ENCODE data around the gene OVAAL. TPM values are rescaled to one million over a fixed set of nuclear protein-coding genes. Genes with fewer than 3 reads are reported as not detected.

The OVAAL gene
- total and polyA plus RNA-seq, 2 of the 4 experiments (the other 2 are of a cell fraction): not detected

DNA sequence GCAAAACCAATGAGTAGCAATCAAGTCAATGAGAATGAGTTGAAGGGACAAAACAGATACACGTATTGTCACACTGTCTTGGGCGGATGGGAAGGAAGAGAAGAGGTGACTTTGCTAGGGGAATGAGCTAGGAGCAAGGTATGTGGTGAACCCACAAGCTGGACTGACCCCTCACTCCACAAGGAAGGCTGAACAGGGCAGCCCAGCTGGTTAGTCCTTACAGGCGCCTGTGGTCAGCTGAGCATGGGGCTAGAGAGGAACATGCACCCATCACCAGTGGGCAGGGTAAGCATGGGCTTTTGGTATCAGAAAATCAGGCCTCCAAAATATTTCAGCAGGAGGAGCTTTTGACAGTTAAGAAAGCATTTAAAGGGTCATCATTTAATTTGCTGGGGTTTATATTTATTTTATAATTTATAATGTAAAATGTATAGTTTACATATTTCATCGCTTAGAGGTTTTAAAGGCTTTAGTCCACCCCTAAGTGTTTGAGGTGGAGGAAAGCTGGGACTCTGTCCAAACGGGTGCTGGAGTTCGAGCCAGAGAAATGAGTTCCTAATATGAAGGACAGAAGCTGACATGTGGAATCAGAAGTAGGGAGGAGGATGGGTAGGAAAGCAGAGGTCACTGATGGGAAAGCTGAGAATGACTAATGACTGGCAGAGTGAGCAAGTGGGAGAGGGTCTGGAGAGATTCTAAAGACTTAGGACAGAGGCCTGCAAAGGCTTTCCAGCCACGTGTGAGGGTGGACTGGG is 34.4 kb upstream of the OVAAL start:
- H2BK15ac ChIP-seq (ENCODE audit: low read depth, low read length): peak overlapping the region; percentile 36; the same call in 1 of the 3 replicates
- H3K23ac ChIP-seq (ENCODE audit: low read depth, low read length): no peak overlapping the region
- peaks cover 18% of the 10 kb centered on the region for H3K9me1 ChIP-seq (ENCODE audit: insufficient read depth, low read length)
- peak overlapping the region; percentile 72 for H2BK20ac ChIP-seq (ENCODE audit: low read depth, low read length)
- H3K4ac ChIP-seq (ENCODE audit: low read depth, low read length): peak overlapping the region; percentile 55; the same call in 1 of the 2 replicates
- no peak for TF ChIP-seq POLR2A (IDR thresholded peaks at IDR 0.05; ENCODE audit: low read depth, low read length)
- peaks cover 2% of the 10 kb centered on the region; the same call in 1 of the 2 replicates for H3K9me3 ChIP-seq (ENCODE audit: control insufficient read depth, insufficient read depth, low read length)
- WGBS, 2 experiments (ENCODE audit: extremely low coverage in 2 of 2, insufficient read length in 1 of 2): 33% methylated on average over 1 of the region's 7 CpGs; no CpG with 5 or more reads in 1 of the 2 experiments
- in situ Hi-C loops (cut with MboI; ENCODE audit: low sequenced_read_pairs): no loop called here
- no peak overlapping the region for H3K9ac ChIP-seq (ENCODE audit: low read depth, low read length)
- CTCF ChIA-PET: interaction anchor here (0.5 kb wide), 1 partner anchor 104 kb away, joined by 4 read pairs; no protein-coding TSS in a partner anchor
- peak overlapping the region; percentile 36 for H2BK120ac ChIP-seq (ENCODE audit: low read depth, low read length)
- POLR2A ChIA-PET (ENCODE audit: unreplicated experiment): no interaction called here
- H3K36me3 ChIP-seq (ENCODE audit: control insufficient read depth, insufficient read depth, low read length): no peaks in the 10 kb centered on the region
- ATAC-seq (ENCODE audit: low read depth): peak; percentile 52
- no peaks in the 10 kb centered on the region for H3K79me1 ChIP-seq (ENCODE audit: low read depth in 1 of 2, low read length in 2 of 2)
- intact Hi-C loops (cut with micrococcal nuclease): no loop called here
- H3K4me3 ChIP-seq (ENCODE audit: insufficient read depth, low read depth, low read length): no peak overlapping the region
- H3K4me1 ChIP-seq (ENCODE audit: control insufficient read depth, insufficient read depth, low read length): peaks cover 25% of the 10 kb centered on the region
- dilution Hi-C loops (cut with HindIII; ENCODE audit: low sequenced_read_pairs, unreplicated experiment): no loop called here
- no peak overlapping the region for H3K4me2 ChIP-seq (ENCODE audit: low read depth, low read length)
- no peaks in the 10 kb centered on the region for H4K20me1 ChIP-seq (ENCODE audit: insufficient read depth, low read length)
- BruUV-seq (replicated peaks): no TSS peak
- peak overlapping the region; percentile 19 for H4K91ac ChIP-seq (ENCODE audit: insufficient read depth, low read depth, low read length)
- no peak overlapping the region for H3K56ac ChIP-seq (ENCODE audit: extremely low read depth, insufficient read depth, low read length)
- 0 out of 2 replicates have a peak overlapping the region, but pooled peaks have one; percentile 49 for H3K14ac ChIP-seq (replicated peaks; ENCODE audit: low read depth, low read length)
- H4K5ac ChIP-seq (ENCODE audit: low read depth, low read length): peak overlapping the region; percentile 83
- no peak overlapping the region for H2AFZ ChIP-seq (replicated peaks; ENCODE audit: low read length, poor library complexity)
- DNase-seq: peak; percentile 62
- H2AK9ac ChIP-seq (replicated peaks; ENCODE audit: low read depth, low read length, poor library complexity): no peak overlapping the region
- H3K27me3 ChIP-seq (ENCODE audit: control insufficient read depth, insufficient read depth, low read length): no peaks in the 10 kb centered on the region
- H2BK5ac ChIP-seq (ENCODE audit: low read depth, low read length, poor library complexity, severe bottlenecking): no peak overlapping the region
- peak overlapping the region; percentile 85 for H3K18ac ChIP-seq (ENCODE audit: low read depth, low read length)
- H2AK5ac ChIP-seq (ENCODE audit: low read depth, low read length): peak overlapping the region; percentile 31; the same call in 1 of the 2 replicates
- peak overlapping the region in 1 of 2 experiments; percentile 1; a peak in 1 of 4 replicates for H4K8ac ChIP-seq (ENCODE audit: low read depth in 2 of 2, low read length in 2 of 2)
- H3K27ac ChIP-seq (ENCODE audit: insufficient read depth, low read length): peak overlapping the region; percentile 60; the same call in 1 of the 2 replicates

Data from IMR-90 (cell line).